ENCODE data around the gene TSPAN7.

The TSPAN7 gene

DNA sequence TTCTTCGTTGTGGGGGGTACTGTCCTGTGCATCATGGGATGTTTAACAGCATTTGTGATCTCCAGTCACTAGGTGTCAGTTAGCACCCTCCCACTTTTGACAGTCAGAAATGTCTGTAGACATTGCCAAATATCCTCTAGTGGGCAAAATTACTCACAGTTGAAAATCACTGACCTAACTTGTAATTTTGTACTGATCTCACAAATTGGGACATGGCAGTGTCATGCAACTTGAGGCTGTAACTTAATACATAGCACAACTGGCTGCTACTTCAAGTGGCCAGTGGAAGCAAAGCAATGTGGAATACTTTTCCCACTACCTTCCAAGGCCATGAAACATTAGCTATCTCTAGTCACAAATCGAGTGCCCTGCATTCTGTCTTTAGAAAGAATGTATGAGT, 23.2 kb upstream of the TSPAN7 start:
- TF ChIP-seq, protein P1, sequence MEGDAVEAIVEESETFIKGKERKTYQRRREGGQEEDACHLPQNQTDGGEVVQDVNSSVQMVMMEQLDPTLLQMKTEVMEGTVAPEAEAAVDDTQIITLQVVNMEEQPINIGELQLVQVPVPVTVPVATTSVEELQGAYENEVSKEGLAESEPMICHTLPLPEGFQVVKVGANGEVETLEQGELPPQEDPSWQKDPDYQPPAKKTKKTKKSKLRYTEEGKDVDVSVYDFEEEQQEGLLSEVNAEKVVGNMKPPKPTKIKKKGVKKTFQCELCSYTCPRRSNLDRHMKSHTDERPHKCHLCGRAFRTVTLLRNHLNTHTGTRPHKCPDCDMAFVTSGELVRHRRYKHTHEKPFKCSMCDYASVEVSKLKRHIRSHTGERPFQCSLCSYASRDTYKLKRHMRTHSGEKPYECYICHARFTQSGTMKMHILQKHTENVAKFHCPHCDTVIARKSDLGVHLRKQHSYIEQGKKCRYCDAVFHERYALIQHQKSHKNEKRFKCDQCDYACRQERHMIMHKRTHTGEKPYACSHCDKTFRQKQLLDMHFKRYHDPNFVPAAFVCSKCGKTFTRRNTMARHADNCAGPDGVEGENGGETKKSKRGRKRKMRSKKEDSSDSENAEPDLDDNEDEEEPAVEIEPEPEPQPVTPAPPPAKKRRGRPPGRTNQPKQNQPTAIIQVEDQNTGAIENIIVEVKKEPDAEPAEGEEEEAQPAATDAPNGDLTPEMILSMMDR (IDR thresholded peaks at IDR 0.05; ENCODE audit: borderline replicate concordance, insufficient read depth, low read depth, low read length) = no peak
- no peak overlapping the region for H3K4me3 ChIP-seq (ENCODE audit: low read depth, low read length)

- H3K4me3 ChIP-seq (ENCODE audit: low read depth, low read length) = no peak overlapping the region
- TF ChIP-seq, protein P1 (IDR thresholded peaks at IDR 0.05; ENCODE audit: borderline replicate concordance, insufficient read depth, low read depth, low read length) = no peak
Measured at GRCh38 chrX:38539748-38540147, 21.6 kb upstream of the TSPAN7 start.

DNA sequence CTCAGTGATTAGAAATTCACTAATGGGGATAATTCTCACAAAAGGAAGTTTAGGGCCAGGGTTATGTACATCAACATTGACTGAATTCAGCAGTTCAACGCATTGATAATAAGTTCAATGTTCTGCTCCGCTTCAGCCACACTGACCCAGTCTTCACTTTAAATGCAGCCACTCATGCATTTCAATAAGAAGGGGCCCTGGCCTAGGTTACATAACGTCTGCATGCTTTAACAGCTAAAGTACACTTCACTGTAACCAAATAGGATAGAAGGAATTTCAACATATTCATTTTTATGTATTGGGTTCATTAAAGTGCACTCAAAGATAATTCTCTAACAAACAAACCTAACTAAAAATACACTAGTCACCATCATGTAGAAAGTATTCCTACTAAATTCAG, 12.8 kb upstream of the TSPAN7 start:
- TF ChIP-seq, protein P1 (IDR thresholded peaks at IDR 0.05; ENCODE audit: borderline replicate concordance, insufficient read depth, low read depth, low read length) = no peak
- H3K4me3 ChIP-seq (ENCODE audit: low read depth, low read length) = no peak overlapping the region

GRCh38 chrX:38552721-38553120, 8.6 kb upstream of the TSPAN7 start:
- TF ChIP-seq, protein P1 (IDR thresholded peaks at IDR 0.05; ENCODE audit: borderline replicate concordance, insufficient read depth, low read depth, low read length) = no peak
- H3K4me3 ChIP-seq (ENCODE audit: low read depth, low read length) = no peak overlapping the region

GRCh38 chrX:38558686-38559085, 2.7 kb upstream of the TSPAN7 start:
- no peak overlapping the region for H3K4me3 ChIP-seq (ENCODE audit: low read depth, low read length)
- TF ChIP-seq, protein P1 (IDR thresholded peaks at IDR 0.05; ENCODE audit: borderline replicate concordance, insufficient read depth, low read depth, low read length) = no peak

DNA sequence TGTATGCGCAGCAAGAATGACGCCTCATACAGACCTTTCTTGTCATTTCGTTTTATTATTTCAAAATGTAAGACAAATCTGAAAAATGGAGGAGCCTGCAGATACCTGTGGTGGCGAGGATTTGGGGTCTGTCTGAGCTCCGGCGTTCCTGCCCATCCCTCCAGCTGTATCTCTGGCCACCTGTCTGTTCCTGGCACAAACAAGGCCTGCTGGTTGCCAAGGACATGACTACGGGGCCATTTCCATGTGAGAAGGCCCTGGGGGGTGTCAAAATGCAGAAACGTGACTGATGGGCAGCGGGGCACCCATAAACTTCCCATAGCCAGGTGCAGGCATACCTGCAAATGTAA, 591 bp upstream of the TSPAN7 start:
- peak overlapping the region; percentile 40 for H3K4me3 ChIP-seq (ENCODE audit: low read depth, low read length)
- TF ChIP-seq, protein P1 (IDR thresholded peaks at IDR 0.05; ENCODE audit: borderline replicate concordance, insufficient read depth, low read depth, low read length) = no peak

DNA sequence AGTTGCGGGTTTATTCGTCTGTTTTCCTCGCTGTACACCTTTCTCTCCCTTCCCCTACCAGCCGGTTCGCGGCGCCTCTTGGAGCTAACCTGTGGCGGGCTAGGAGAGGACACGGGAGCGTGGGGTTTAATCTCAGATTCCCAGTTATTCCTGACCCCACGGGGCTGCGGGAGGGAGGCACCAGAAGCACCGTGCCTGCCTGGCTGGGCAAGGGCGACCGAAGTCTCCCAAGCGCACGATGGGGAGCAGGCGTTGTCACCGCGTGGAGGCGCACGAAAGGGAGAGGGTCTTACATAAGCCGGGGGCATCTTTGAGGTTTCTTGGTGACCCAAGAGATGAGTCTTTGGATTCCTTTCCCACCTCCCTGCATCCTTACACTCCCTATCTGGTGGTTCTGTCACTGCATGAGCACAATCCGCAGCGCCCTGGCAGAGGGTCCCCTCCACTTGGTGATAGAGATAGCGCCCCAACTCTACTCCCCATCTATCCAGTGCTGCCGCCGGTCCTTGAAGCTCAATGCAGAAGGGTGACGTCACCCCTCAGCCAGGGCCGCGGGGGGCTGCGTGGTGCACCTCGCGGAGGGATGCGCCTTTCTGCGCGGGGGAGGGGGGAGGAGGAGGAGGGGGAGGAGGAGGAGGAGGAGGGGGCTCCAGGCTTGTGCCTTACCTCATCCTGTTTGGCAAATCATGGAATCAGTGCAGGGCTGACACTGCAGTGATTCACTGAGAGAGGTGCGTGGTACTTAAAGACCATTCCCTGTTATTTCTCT, 793 bp downstream of the TSPAN7 start:
- no peak overlapping the region for H3K4me3 ChIP-seq (ENCODE audit: low read depth, low read length)
- TF ChIP-seq, protein P1 (IDR thresholded peaks at IDR 0.05; ENCODE audit: borderline replicate concordance, insufficient read depth, low read depth, low read length) = no peak
